GM21526 (cell line): ENCODE data around the gene ABTB1.
"Not testable (repeated sequence)": the region's sequence is repeated elsewhere in the genome, so short reads cannot be mapped to it uniquely, and the experiment has no call there.

Source experiments
- ATAC-seq: cut with Tn5 transposase; IDR thresholded peaks from one replicate; pipeline ENCODE4 v1.9.1; 2021; ENCODE audit warnings: moderate library complexity; ENCODE audit not compliant: unreplicated experiment, low FRiP score

Gene ABTB1

DNA sequence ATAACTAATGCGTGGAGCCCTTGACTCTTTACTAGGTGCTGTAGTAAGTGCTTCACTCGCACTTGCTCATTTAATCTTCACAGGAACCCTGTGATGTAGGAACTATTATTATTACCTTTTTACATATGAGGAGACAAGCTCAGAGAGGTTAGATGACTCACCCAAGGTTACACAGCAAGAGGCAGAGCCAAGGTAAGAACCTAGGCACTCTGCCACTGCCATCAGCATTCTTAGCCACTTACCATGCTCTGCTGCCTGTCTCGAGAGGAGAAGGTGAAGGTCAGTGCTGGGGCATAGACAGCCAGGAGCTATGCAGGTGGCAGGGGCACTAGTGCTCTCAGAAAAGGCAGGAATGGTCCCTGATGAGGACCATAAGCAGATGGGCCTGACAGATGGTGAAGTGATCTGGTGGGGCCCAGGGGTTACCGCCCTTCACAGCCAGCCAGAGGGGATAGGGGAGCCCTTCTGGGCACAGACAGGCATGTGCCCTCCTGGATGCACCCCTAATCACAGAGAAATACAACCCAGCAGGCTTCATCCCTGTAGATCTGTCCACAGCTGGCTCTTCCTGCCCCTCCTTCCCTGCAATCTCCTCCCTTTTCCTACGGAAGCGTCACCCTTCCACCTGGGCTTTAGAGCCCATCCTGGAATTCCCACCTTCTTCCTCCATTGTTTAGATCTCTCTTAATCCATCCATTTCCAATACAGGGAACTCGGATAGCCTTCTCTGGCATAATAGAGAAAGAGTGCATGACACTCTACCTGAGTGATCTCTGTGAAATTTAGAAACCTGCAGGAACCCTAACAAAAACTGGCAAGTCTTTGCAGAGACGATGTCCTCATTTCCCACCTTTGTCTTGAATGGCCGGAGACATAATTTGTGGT, 26.9 kb downstream of the ABTB1 start:
- no peak for ATAC-seq

DNA sequence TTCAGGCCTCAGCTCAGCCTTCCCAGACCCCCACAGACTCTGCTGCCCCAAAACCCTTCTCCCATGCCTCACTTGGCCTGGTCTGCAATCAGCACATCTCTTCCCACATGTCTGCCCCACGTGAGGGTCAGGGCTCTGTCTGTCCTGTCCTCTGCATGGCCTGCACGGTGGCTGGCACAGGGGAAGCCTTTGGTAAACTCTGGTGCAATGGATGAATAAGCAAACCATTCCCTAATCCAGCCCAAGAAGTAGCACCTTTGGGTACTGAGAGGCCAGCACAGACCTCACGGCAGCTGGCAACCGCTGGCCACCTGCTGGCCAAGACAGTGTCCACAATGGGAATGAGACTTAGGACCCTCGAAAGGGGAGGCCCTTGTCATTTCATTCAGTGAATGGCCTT, 27.7 kb downstream of the ABTB1 start:
- ATAC-seq, result no peak

DNA sequence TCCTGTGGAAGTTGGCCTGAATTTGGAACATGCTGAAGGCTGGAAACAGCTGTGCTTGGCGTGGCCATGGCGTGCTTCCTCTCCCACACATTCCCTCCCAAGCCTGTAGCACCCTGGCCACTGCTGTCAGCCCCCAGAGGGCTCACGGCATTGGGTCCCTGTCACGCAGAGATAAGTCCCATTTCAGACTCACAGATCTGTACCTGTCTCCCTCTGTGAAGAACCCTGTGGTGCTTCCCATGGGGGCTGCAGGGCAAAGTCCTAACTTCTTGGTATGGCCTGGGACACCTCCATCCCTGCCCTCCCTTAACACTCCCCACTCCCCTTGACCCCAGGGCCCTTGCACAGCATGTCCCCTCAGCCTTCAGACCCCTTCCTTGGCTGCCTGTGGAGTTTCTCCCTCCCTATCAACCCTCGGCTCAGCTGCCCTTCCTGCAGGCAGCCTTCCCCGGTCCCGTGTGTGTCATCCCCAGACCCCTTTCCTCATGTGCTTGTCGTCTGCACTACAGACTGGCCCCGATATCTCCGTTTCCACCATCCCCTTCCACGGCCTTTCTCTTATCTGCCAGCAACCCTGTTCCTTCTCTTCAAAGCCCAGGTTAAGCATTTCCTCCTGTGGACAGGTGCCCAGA, 28.6 kb downstream of the ABTB1 start:
- ATAC-seq, result no peak

DNA sequence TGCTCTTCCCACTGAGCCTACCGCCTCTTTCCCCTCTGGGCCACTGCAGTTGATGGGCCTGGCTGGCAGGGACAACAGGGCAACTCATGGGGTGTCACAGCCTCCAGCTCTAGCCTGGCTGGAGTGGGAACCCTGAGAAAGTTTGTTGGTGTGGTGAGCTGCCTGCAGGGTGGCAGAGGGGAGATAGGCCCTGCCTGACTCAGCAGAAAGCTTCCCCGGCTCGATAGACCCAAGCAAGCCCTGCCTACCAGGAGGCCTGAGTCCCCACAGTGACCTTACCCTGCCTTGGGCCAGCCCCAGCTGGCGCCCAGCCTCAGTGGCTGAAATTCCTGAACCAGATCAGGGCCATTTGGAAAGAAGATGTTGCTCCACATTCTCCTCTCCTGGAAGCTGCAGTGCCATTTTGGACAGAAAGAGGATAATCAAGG, 29.4 kb downstream of the ABTB1 start:
- no peak for ATAC-seq

DNA sequence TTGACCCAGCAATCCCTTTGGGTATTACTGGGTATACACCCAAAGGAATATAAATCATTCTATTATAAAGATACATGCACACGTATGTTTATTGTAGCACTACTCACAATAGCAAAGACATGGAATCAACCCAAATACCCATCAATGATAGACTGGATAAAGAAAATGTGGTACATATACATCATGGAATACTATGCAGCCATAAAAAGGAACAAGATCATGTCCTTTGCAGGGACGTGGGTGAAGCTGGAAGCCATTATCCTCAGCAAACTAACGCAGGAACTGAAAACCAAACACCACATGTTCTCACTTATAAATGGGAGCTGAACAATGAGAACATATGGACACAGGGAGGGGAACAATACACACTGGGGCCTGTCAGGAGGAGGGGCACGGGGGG, 32.1 kb downstream of the ABTB1 start:
- ATAC-seq, result not testable (repeated sequence)

DNA sequence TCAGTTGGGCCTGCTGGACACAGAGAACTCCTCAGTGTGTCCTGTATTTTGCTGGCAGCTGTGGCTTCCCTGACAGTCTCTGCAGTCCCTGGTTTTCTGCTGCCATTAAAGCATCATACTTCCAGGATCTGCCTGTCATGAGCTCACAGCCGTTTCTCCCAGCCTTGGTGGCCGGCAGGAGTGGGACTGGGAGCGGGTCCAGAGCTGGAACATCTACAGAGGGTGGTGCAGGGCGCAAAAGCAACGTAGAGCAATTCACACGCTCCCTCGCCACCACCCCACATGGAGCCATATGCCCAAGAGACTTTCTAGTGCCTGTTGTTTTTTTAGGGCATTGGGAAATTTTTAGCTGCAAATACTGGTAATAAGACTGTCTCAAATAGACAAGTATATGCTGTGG, 33.6 kb downstream of the ABTB1 start:
- ATAC-seq, result no peak

DNA sequence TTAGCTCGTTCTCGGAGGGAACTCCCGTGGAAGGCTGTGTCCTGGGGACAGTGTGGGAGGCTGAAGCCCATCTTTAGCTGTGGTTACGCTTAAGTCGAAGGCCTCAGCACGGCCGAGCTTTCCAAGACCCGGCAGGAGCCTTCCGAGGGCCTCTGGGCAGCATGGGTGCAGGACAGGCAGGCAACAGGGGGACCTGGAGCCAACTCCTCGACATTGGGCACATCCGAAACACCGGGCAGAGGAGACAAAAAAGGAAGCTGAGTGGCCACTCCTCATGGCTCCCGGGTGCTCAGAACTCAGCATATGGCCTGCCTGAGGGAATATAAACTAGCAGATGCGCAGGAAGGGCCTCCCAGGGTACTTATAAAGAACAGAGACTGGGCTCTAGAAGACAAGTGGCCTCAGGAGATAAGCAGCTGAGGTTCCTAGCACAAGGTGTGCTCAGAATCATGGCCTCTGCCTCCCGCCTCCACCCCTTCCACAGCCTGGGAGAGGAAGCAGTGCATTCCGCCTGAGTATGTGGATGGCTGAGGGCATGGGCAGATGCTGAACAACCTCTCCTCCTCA, 34.1 kb downstream of the ABTB1 start:
- ATAC-seq, result no peak

DNA sequence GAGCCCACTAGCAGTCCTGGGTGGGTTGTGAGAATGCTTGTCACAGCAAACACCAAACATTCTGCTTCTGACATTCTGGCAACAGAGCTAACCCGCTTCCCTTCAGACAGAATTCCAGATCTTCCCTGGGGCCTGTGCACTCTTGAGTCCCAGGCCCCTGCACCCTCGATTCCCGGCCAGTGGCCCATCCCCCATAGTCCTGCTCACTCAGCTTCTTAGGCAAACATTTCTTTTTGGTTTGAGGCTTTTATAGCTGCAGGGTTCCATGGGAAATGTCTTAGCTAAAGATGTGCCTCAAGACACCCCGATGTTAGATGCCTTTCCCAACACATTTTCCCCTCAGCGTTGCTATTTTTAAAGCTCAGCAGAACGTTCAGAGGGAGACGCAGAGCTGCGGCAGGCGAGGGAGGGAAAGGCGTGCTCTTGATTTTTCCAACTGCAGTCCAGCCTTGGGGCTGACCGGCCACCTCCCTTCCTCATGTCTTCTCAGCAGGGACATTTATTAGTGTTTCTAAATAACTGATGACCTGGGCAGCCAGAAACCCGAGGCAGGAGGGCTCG, 35.2 kb downstream of the ABTB1 start:
- ATAC-seq, result no peak

DNA sequence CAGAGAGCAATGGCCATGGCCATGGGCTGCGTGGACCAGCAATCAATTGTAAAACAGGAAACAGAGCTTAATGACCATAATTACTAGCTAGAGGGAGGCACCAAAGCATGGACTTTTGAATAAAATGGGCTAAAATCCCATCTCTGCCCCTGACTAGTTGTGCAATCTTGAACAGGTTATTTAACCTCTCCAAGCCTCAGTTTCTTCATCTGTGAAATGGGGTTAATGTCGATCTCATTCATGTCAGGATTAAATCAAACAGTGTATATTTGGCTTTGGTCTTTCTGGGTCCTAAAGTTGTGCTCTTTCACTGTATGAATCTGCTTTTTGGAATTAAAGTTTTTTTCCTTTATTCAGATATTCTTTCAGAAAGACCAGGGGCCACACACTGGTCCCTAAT, 36.1 kb downstream of the ABTB1 start:
- no peak for ATAC-seq

DNA sequence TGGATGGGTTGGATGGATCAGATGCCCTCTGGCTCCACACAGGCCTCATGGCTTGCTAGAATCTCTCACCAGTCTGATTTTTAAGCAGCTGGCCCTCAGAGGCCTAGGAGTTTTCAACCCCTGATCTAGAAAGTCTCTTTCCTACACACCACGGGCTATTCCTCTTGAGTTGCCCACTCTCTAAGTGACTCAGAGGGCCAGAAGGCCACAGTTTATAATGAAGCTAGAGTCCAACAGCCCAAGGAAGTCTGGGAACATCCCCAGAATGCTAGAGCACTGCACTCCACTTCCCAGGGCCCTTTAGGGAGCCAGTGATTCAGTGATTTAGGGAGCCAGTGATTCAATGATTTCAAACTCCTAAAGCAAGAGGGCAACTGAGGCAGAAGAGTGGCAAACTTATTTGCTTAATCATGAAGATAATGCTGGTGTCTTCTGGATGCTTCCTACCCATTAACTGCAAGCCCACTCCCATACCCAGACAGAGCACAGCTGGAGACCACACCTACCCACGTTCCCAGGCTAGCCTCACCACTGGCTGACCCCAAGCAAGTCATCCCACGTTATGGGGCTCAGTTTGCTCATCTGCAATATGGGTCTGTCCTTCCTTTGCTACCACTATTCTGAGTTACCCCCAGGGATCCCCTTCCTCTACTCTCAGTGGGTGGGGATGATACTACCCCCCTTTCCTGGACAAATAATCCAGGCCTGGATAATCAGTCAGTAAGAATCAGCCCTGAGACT, 36.7 kb downstream of the ABTB1 start:
- ATAC-seq, result no peak

DNA sequence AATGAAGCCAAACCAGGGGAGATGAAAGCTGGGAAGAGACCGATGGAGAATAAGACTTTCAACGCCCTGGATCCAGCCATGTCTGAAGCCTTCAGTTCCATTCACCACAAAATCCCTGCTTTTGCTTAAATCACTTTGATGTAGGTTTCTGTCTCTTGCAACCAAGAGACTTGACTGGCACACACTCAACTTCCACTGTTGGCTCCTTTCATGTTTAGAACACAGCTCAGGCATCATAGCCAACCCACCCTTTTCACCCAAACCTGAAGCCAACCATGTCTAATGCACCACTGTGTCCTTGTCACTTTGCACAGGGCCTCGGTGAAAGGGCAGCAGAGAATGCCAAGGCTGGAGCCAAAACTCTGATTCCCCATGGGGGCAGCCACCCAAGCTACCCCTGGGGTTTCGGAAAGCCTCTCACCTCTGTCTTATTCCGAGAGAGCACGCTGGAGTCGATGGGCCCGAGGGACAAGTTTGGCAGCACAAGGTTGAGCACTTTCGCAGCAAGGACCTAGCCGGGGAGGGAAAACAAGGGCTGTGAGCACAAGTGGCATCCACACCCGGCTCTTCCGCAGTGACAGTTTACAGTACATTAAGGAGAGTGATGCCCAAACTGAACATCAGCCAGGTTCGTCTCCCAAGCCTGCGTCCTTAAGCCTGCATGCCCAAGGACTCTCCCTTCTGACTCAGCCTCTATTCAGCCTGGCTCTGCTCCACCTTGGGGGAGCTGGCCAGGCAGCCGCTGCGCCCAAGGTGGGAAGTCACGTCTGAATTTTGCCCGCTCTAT, 37.6 kb downstream of the ABTB1 start:
- ATAC-seq, result no peak

DNA sequence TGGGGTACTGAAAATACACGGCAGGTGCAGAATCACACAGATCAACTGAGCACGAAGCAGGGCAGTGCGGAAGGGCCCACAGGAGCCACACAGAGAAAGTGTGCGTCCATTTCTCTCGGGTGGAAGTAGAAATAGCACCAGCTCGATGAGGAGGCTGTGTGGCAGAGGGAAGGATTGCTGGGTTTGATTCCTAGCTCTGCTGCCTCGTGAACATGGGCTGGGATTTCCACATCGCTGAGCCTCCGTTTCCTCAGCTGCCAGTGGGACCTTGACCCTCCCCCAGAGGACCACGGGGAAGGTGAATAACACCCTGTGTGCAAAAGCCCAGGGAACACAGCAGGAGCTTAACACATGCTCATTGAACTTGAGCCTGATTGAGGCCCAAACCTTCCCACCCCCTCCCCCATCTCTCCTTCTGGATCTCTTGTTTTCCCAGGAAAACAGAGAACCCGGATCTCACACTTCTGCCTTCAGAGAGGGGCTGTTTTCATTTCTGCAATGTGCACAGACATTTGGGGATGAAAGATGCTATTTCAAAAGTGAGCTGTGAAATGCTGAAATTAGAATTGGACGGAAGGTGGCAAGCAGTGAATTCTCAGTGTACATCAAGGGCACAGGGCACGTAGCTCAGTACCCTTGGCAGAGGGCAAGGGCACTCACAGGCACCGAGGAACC, 38.4 kb downstream of the ABTB1 start:
- ATAC-seq, result no peak

DNA sequence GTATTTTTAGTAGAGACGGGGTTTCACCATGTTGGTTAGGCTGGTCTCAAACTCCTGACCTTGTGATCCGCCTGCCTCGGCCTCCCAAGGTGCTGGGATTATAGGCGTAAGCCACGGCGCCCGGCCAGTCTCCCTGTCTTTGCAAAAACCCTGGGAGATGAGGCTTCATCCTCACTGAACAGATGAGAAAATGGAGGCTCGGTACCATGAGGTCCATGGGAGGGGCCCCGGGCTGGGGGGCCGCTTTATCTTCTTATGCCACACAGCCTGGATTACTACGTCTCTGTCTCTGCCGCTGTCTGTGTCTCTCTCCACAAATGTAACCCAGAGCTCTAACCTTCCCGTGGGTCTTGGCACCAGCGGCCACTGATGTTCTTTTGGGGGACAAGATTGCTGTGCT, 39.1 kb downstream of the ABTB1 start:
- ATAC-seq, result no peak

DNA sequence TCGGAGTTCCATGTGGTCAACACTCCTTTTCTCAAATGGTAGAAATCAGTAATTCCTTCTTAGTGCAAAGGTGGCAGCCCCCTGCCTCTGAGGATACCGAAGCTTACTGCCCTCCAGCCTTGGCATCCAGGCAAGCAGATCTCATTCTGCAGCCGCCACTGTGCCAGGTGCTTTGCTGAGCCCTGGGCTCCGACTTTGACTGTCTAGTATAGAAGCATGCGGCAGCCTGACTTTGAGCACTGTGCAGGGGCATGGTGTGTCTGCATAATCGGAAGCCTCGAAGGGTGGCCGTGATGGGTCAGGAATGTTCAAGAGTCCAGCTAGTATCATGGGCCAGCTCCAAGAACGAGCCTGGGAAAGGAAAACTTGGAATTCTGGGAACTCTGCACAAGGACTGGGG, 39.7 kb downstream of the ABTB1 start:
- no peak for ATAC-seq

DNA sequence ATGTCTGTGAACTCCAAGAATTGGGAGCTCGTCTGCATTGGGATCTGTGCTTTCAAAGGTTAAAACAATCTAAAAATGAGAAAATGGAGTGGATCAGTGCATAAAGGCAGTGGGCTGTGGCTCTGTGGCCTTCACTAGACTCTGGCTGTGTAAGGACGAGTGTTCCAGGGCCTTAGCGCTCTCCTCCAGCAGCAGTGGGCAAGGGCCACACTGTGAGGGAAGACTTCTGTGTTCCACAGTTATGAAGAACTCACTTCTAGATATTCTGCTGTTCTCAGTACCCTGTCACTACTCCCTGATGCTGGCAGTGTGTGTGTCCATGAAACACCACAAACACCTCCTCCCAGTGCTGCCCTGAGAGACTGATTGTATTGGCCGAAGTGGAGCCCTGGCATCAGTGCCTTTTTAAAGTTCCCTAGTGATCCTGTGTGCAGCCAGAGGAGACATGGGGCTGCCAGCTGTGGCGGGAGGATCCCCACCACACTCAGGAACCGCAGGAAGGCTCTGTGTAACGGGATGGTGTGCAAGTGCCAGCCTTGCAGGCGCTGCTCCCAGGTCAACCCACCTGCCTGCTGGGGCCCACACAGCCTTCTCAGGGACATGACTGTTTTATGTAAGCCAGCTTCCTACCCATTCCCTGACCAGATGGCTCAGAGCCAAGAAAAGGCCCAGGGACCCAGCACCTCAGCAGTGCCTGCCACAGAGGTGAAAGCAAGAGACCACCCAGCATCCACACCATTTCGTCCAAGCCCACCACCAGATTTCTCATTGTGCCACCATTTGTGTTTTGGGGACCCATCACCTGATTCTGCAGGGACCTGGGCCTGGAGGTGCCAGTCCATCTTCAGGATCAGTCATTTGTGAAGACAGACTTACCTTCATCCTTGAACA, 40.4 kb downstream of the ABTB1 start:
- ATAC-seq, result no peak

DNA sequence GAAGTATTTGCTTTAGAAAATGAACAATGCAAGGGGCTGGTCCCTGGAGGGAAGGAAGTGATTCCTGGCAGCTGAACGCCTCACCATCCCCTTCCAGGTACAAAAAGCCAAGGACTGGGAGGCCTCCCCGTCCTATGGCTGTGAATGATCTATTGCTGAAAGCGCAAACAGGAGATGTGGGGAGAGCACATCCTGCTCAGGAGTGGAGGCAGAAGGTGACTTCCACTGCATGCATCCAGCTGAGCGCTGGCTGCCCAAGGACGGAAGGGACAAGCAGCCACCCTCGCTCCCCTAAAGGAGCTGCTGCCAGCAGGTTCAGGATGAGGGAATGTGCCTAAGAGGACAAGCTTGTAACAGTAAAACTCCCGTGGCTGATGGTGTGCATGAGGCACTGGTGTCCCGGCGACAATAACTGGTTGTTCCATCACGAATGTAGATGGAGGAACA, 41.4 kb downstream of the ABTB1 start:
- no peak for ATAC-seq

DNA sequence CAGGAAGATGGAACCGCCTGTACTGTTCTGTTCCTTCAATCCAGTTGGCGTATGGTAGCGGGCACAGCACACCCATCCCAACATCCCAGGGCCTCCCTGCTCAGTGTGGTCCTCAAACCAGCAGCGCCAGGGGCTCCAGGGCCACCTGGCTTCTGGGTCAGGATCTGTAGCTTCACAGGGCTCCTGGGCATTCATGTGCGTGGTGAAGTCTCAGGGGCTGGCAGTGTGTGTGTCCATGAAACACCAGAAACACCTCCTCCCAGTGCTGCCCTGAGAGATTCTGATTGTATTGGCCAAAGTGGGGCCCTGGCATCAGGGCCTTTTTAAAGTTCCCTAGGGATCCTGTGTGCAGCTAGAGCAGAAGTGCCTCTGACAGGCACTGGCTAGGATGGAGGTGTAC, 42.1 kb downstream of the ABTB1 start:
- ATAC-seq, result no peak

DNA sequence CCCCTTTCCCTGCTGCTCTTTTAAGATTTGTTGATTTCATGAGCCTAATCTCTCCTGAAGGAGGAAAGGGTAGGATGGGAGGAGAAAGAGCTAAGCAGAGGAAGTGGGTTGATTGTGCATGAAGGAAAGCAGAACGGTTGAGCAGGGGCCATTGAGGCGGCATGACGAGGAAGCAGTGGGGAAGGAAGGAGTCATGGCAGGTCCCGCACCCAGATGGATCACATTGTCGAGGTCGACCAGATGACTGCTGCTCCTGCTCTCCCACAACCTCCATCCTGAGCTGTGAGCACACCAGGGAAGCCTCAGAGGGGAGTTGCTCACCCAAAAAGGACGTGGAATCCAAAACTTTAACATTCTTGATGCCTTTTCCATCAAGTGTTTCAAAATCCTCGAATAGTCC, 42.8 kb downstream of the ABTB1 start:
- ATAC-seq, result no peak
